Keratinocyte (primary cell): Measurements from ENCODE around the gene SLIT3. TPM values are rescaled to one million over a fixed set of nuclear protein-coding genes. Genes with fewer than 3 reads are reported as not detected.

Experiments
- DNase-seq: peaks from one replicate; pipeline ENCODE4 v3.0.0-alpha.2; 2011; ENCODE audit warnings: low read depth, missing footprints, low spot score
- FAIRE-seq: peaks from 2 replicates; lab custom pipeline; 2011; peaks lifted over from hg19 to GRCh38; lab: Jason Lieb, UNC
- H2AFZ ChIP-seq: 2 replicates; pipeline ENCODE4 v1.6.0; 2012; ENCODE audit warnings: low read length, control low read depth, inconsistent platforms; ENCODE audit not compliant: control insufficient read depth
- H3K27ac ChIP-seq: 2 replicates; pipeline ENCODE4 v1.5.1; 2011; ENCODE audit warnings: low read length; ENCODE audit not compliant: control insufficient read depth, insufficient read depth
- H3K27me3 ChIP-seq: 3 replicates; pipeline ENCODE4 v1.6.0; 2011; ENCODE audit warnings: low read length; ENCODE audit not compliant: control insufficient read depth, insufficient read depth; ENCODE audit errors: extremely low read depth
- H3K36me3 ChIP-seq, 2 experiments: 2 replicates in 1 of 2; 3 replicates in 1 of 2; pipeline ENCODE4 v1.5.1; 2011; ENCODE audit warnings: low read length in 2 of 2, mild to moderate bottlenecking in 1 of 2; ENCODE audit not compliant: control insufficient read depth in 2 of 2, insufficient read depth in 2 of 2; ENCODE audit errors: extremely low read depth in 1 of 2
- H3K4me1 ChIP-seq: 3 replicates; pipeline ENCODE4 v1.5.1; 2011; ENCODE audit warnings: low read length; ENCODE audit not compliant: control insufficient read depth, insufficient read depth; ENCODE audit errors: extremely low read depth
- H3K4me2 ChIP-seq: 3 replicates; pipeline ENCODE4 v1.6.0; 2011; ENCODE audit warnings: low read depth, low read length; ENCODE audit not compliant: control insufficient read depth, insufficient read depth; ENCODE audit errors: extremely low read depth
- H3K4me3 ChIP-seq, 3 experiments: fragments of 200-600 bp in 1 of 3; sonication (generic) in 1 of 3; 2 replicates in 2 of 3; 3 replicates in 1 of 3; pipeline ENCODE4 v1.5.1; 2011 to 2016; ENCODE audit warnings: low read length in 3 of 3, mild to moderate bottlenecking in 3 of 3, control low read depth in 2 of 3, inconsistent platforms in 1 of 3, low read depth in 1 of 3, mixed read lengths in 1 of 3, mixed run types in 1 of 3, moderate library complexity in 1 of 3; ENCODE audit not compliant: control insufficient read depth in 2 of 3, insufficient read depth in 2 of 3; ENCODE audit errors: extremely low read depth in 1 of 3
- H3K79me2 ChIP-seq: 2 replicates; pipeline ENCODE4 v1.6.0; 2012; ENCODE audit warnings: low read length; ENCODE audit not compliant: control insufficient read depth, insufficient read depth
- H3K9ac ChIP-seq: 3 replicates; pipeline ENCODE4 v1.6.0; 2011; ENCODE audit warnings: low read length; ENCODE audit not compliant: control insufficient read depth, insufficient read depth; ENCODE audit errors: extremely low read depth
- H3K9me1 ChIP-seq: 3 replicates; pipeline ENCODE4 v1.6.0; 2011; ENCODE audit warnings: low read length; ENCODE audit not compliant: control insufficient read depth, insufficient read depth; ENCODE audit errors: extremely low read depth
- H3K9me3 ChIP-seq: 2 replicates; pipeline ENCODE4 v1.5.1; 2012; ENCODE audit warnings: low read depth, low read length; ENCODE audit not compliant: control insufficient read depth
- H4K20me1 ChIP-seq: 3 replicates; pipeline ENCODE4 v1.6.0; 2011; ENCODE audit warnings: low read length; ENCODE audit not compliant: control insufficient read depth, insufficient read depth; ENCODE audit errors: extremely low read depth
- CTCF ChIP-seq, 3 experiments: IDR thresholded peaks in 1 of 3; conservative IDR thresholded peaks in 1 of 3; optimal IDR thresholded peaks in 1 of 3; 2 replicates in 2 of 3; 3 replicates in 1 of 3; pipeline versions ENCODE3 to v1.5.1; 2011; ENCODE audit warnings: low read length in 3 of 3, mild to moderate bottlenecking in 3 of 3, moderate library complexity in 2 of 3, control low read depth in 1 of 3, inconsistent platforms in 1 of 3; ENCODE audit not compliant: insufficient read depth in 2 of 3; ENCODE audit errors: extremely low read depth in 1 of 3
- EZH2 ChIP-seq: IDR thresholded peaks from one replicate; pipeline ENCODE4 v1.6.1; 2012; ENCODE audit warnings: inconsistent platforms, mild to moderate bottlenecking, low read length, moderate library complexity
- dilution Hi-C: fragments of 300-500 bp; cut with MboI; formaldehyde crosslinking; loops from one replicate; pipeline ENCODE4 v1.7.0; 2020; ENCODE audit warnings: low sequenced_read_pairs; ENCODE audit not compliant: extremely low pct_ligation_motif_present
- polyA plus RNA-seq, 5 experiments: library from polyadenylated mRNA; depleted of rRNA in 3 of 5; stranded (reverse) in 3 of 5; stranded (forward) in 1 of 5; unstranded in 1 of 5; fragments of >200 nt; gene quantifications; 1 replicate in 1 of 5; 2 replicates in 3 of 5; 3 replicates in 1 of 5; pipeline versions ENCODE4 v1.2.1 to v1.2.3, GENCODE V29; 2011 to 2012; ENCODE audit warnings: missing spikeins in 2 of 5, low read depth in 1 of 5, low replicate concordance in 1 of 5

The SLIT3 gene
- polyA plus RNA-seq, 1 donor (not counting 4 experiments of a cell fraction or from before 2014, with no cell fraction given): 2.4 TPM

- Histone ChIP-seq H2AFZ (no peak overlapping the region), H4K20me1 (no peaks in the 10 kb centered on the region), H3K9me1 (no peaks in the 10 kb centered on the region), H3K4me1 (peaks cover 4% of the 10 kb centered on the region), H3K27me3 (no peaks in the 10 kb centered on the region), H3K36me3 (no peaks in the 10 kb centered on the region), H3K4me2 (no peak overlapping the region), H3K27ac (no peak overlapping the region), H3K9me3 (peaks cover 4% of the 10 kb centered on the region), H3K9ac (no peak overlapping the region), H3K79me2 (no peaks in the 10 kb centered on the region), H3K4me3 (no peak overlapping the region)
- dilution Hi-C loops: no loop called here
- FAIRE-seq (no peak), DNase-seq (no peak)
- TF ChIP-seq CTCF (optimal IDR thresholded peaks at IDR 0.05 in 1 of 3, IDR thresholded peaks at IDR 0.05 in 1 of 3, conservative IDR thresholded peaks at IDR 0.05 in 1 of 3; ENCODE audit: extremely low read depth in 1 of 3, insufficient read depth in 2 of 3, low read length in 3 of 3) (no peak), EZH2 (no peak)
These were observed 212.8 kb downstream of the SLIT3 start for GRCh38 chr5:169088028-169088725.

DNA sequence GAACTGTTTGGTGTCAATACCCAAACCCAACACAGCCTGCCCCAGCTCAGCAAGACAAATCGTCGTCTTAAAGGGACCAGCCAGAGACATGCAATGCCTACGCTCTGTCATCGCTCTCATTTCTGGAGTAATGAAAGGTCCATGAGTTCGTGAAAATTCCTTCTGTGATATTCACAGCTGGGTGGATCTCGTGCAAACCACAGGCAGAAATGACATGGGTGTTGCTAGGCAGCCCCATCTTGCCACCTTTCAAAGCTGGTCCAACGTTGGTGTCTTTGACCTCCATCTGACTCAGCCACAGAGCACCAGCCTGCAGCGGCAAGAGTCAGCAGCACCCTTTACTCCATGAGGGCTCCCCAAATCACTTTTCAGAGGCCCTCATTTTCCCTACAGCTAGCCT lies 215.3 kb downstream of the SLIT3 start:
- no peaks in the 10 kb centered on the region for H3K9me1 ChIP-seq
- no peaks in the 10 kb centered on the region for H3K36me3 ChIP-seq
- H3K79me2 ChIP-seq: no peaks in the 10 kb centered on the region
- no peaks in the 10 kb centered on the region for H4K20me1 ChIP-seq
- DNase-seq: no peak
- H3K4me3 ChIP-seq: no peak overlapping the region
- H3K27me3 ChIP-seq: no peaks in the 10 kb centered on the region
- H3K4me1 ChIP-seq: peaks cover 4% of the 10 kb centered on the region
- TF ChIP-seq CTCF (optimal IDR thresholded peaks at IDR 0.05 in 1 of 3, IDR thresholded peaks at IDR 0.05 in 1 of 3, conservative IDR thresholded peaks at IDR 0.05 in 1 of 3; ENCODE audit: extremely low read depth in 1 of 3, insufficient read depth in 2 of 3, low read length in 3 of 3) (no peak), EZH2 (no peak)
- no peak overlapping the region for H3K9ac ChIP-seq
- dilution Hi-C loops: no loop called here
- H3K9me3 ChIP-seq: peaks cover 1% of the 10 kb centered on the region
- no peak overlapping the region for H2AFZ ChIP-seq
- no peak for FAIRE-seq
- no peak overlapping the region for H3K27ac ChIP-seq
- H3K4me2 ChIP-seq: no peak overlapping the region
